Fibroblast of villous mesenchyme (primary cell): Measurements from ENCODE around the gene CHRNG. TPM values are rescaled to one million over a fixed set of nuclear protein-coding genes. Genes with fewer than 3 reads are reported as not detected.

ENCODE experiments used
- DNase-seq: peaks from one replicate; pipeline ENCODE4 v3.0.0-alpha.2; 2010; ENCODE audit warnings: low read depth
- H3K4me3 ChIP-seq: 2 replicates; pipeline ENCODE4 v1.5.1; 2011; ENCODE audit warnings: low read depth, mild to moderate bottlenecking, low read length
- CTCF ChIP-seq: IDR thresholded peaks from 2 replicates; pipeline ENCODE4 v1.5.1; 2012; ENCODE audit warnings: low read depth, mild to moderate bottlenecking, low read length; ENCODE audit not compliant: insufficient read depth
- total RNA-seq: library from RNA; depleted of rRNA; stranded (reverse); fragments of >200 nt; gene quantifications from 2 replicates; pipeline ENCODE4 v1.2.3, GENCODE V29; 2012

The CHRNG gene
- total RNA-seq, 1 donor: not detected

- no peak for TF ChIP-seq CTCF
- no peak for DNase-seq
- no peak overlapping the region for H3K4me3 ChIP-seq
Observed at GRCh38 chr2:232577841-232578240, 38.3 kb downstream of the CHRNG start.

- DNase-seq: no peak
- no peak for TF ChIP-seq CTCF
- H3K4me3 ChIP-seq: no peak overlapping the region
Observed at GRCh38 chr2:232578626-232579025, 39.1 kb downstream of the CHRNG start.

- no peak for TF ChIP-seq CTCF
- no peak for DNase-seq
- no peak overlapping the region for H3K4me3 ChIP-seq
Observed at GRCh38 chr2:232580648-232580981, 41.1 kb downstream of the CHRNG start.

DNA sequence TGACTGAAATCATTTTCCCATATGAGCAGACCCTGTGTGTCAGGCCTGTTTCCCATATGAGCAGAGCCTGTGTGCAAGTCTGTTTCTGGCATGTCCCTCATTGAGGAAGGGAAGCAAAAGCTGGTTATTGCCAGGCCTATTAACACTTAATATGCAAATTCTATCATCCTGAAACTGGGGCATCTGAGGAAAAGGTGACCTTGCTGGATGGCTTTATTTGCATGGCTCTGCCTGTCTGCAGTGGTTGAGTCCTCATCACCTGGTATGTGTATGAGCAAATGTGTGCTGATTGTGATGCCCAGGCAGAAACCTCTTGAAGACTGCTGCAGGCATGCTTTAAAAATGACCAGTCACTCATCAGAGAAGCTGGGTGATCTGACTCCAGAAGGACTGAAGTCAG is 42.2 kb downstream of the CHRNG start:
- no peak overlapping the region for H3K4me3 ChIP-seq
- no peak for DNase-seq
- TF ChIP-seq CTCF: no peak

DNA sequence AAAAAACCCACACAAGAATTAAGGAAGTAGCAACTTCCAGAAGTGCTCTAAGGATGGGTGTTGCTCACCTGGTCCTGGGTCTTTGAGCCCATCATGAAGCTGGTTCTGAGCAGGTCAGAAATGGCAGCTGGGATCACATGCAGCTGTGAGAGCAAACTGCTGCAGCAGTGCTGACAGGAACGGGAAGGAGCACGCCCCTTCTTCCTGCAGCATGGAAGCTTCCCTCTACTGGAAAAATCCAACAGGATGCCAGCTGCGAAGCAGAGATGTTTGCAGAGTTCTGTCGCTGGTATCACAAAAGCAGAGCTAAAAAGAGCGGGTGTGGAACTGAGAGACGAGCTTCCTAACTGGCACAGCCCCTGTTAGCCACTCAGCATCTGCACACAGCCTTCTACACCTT is 44.7 kb downstream of the CHRNG start:
- TF ChIP-seq CTCF: no peak
- no peak overlapping the region for H3K4me3 ChIP-seq
- DNase-seq: no peak

DNA sequence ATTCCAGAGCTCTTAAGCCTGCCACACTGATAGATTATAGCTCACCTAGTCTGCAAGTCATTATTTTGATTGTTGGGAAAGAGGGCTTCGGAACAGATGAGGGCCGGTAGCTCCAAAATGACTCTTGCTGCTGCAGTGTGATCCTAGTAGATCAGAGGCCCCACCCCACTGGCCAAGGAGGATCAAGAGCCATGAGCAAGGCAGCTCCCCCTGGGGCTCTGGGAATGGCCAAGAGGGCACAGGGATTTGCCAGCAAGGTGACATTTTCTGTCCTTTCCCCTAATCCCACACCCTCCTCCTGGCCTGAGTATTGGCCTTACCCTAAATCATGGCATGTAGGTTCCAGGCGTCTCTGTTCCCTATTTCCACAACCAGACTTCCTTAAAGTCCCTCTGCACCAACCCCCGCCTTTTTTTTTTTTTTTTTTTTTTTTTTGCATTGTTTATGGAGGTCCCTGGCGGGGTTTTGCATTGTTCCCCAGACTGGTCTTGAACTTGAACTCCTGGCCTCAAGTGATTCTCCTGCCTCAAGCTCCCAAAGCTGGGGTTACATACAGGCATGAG is 47.5 kb downstream of the CHRNG start:
- DNase-seq: no peak
- H3K4me3 ChIP-seq: no peak overlapping the region
- no peak for TF ChIP-seq CTCF

DNA sequence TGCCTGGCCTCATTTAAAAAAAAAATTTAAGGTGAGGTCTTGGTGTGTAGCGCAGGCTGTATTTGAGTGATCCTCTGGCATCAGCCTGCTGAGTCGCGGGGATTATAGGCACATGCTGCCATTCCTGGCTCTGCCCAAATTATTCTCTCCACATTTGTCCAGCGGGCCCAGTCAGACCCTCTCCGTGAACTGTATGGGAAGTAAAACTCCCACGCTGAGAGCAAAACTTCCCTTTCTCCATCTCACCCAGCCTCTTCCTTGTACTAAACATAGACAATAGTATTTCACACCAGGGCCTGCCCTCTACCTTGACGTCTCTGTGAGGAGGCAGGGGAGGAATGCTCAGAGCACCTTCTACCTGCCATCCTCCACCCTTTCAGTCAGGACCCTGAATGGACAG is 48.0 kb downstream of the CHRNG start:
- no peak overlapping the region for H3K4me3 ChIP-seq
- DNase-seq: no peak
- no peak for TF ChIP-seq CTCF
